ENCODE results near the gene CHST8.
A peak's percentile ranks its signal among the peaks of the same experiment; 100 is the strongest.

CHST8 gene

GRCh38 chr19:33795370-33796163 is 173.8 kb downstream of the CHST8 start:
- H3K36me3 ChIP-seq (ENCODE audit: insufficient read depth, low read length), result peaks cover 1% of the 10 kb centered on the region
- peak overlapping the region; percentile 43 to 55 for H3K4me3 ChIP-seq (ENCODE audit: low read depth in 1 of 2, low read length in 2 of 2)
- H3K27me3 ChIP-seq (ENCODE audit: control insufficient read depth in 1 of 2, insufficient read depth in 2 of 2, low read length in 2 of 2), result no peaks in the 10 kb centered on the region
- H3K9ac ChIP-seq (ENCODE audit: low read length), result peak overlapping the region; percentile 33
- H3K27ac ChIP-seq (ENCODE audit: low read depth, low read length), result peak overlapping the region; percentile 82
- peaks cover 19% of the 10 kb centered on the region for H3K4me1 ChIP-seq (ENCODE audit: insufficient read depth, low read length)
- H3K9me3 ChIP-seq (ENCODE audit: low read length), result no peaks in the 10 kb centered on the region

DNA sequence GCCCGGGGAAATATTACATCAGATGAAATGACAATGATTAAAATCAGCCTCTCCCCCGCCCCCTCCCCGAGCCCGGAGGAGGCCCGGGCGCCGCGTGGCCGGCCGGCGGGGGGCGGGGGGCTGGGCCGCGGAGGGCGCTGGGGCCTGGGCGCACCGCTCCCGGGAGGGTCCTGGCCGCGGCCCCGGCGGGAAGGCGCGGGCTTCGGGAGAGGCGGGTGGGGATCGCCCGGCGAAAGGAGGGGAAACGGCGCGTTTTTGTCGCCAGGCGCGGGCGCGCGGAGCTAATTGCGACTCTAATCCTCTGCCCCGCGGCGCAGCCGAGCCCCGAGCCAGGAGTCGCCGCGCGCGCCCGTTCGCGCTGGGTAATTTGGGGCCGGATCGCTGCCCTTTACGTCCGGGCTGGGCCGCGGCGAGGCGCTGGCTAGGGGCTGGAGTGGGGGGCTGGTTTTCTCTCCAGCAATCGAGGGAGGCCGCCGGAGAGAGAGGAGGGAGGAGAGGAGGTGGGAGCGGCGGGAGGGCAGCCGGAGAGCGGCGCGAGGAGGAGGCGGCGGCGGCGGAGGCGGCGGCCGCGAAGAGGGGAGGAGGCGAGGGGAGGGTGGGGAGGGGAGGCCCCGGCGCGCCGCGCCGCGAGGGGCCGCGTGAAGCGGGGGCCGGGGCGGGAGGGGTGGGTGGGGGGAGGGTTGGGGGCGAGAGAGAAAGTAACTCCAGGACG is 174.6 kb downstream of the CHST8 start, which contains the start of gene KCTD15:
TSS of gene KCTD15 (plus strand) at position 707 of the 712 bp plus-strand sequence. CDS start 3,585 bp downstream, outside the sequence.
- no peak within 1 kb of the TSS for H3K9ac ChIP-seq (ENCODE audit: low read length)
- no peaks in the 10 kb centered on the region for H3K9me3 ChIP-seq (ENCODE audit: low read length)
- H3K4me3 ChIP-seq (ENCODE audit: low read depth in 1 of 2, low read length in 2 of 2), result peak within 1 kb of the TSS; percentile 55 to 68
- H3K36me3 ChIP-seq (ENCODE audit: insufficient read depth, low read length), result peaks cover 9% of the 10 kb centered on the region
- H3K4me1 ChIP-seq (ENCODE audit: insufficient read depth, low read length), result peaks cover 19% of the 10 kb centered on the region
- H3K27me3 ChIP-seq (ENCODE audit: control insufficient read depth in 1 of 2, insufficient read depth in 2 of 2, low read length in 2 of 2), result no peaks in the 10 kb centered on the region
- H3K27ac ChIP-seq (ENCODE audit: low read depth, low read length), result peak within 1 kb of the TSS; percentile 82

DNA sequence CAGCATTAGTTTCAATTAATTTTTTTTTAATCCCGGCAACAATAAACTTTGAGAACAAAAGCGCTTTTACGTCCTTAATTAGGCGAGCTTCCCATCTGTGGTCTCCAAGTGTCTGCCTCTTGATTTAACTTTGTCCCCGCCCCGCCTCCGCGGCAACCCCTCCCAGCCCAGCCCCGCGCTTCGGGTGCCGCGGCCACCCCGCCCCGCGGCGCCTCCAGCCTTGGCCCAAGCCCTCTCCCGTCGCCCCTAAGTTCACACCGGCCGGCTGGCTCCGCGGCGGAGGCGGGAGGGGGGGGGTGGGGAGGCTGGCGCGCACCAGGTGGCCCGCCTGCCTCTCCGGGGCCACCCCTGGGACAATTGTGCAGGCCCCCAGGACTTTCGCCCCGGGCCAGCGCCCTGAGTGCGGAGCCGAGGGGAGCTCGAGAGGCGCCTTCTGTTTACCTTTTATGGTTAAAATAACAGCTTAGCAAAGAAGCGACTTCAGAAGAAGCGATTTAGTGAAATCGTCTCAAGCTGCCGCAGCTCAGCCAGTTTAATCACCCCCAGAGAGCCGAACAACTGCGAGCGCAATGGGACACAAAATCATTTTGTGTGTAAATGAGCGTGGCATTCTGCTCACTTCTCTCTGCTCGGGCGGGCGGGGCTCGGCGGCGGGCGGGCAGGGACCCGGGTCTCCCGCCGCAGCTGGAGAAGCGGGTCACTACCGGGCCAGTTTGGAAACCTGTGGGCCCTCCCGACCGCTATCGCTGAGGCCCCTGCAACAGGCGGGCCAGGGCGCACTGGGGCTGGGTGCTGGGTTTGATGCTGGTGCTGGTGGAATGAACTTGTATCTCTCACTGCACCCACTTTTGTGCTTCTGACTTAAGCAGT is 176.3 kb downstream of the CHST8 start:
- peaks cover 23% of the 10 kb centered on the region for H3K36me3 ChIP-seq (ENCODE audit: insufficient read depth, low read length)
- H3K27me3 ChIP-seq (ENCODE audit: control insufficient read depth in 1 of 2, insufficient read depth in 2 of 2, low read length in 2 of 2), result no peaks in the 10 kb centered on the region
- H3K4me3 ChIP-seq (ENCODE audit: low read depth in 1 of 2, low read length in 2 of 2), result peak overlapping the region; percentile 38 to 68
- peaks cover 23% of the 10 kb centered on the region for H3K4me1 ChIP-seq (ENCODE audit: insufficient read depth, low read length)
- H3K9ac ChIP-seq (ENCODE audit: low read length), result peak overlapping the region; percentile 37
- H3K27ac ChIP-seq (ENCODE audit: low read depth, low read length), result peak overlapping the region; percentile 82
- H3K9me3 ChIP-seq (ENCODE audit: low read length), result no peaks in the 10 kb centered on the region

- Histone ChIP-seq H3K27me3 (ENCODE audit: control insufficient read depth in 1 of 2, insufficient read depth in 2 of 2, low read length in 2 of 2) (no peaks in the 10 kb centered on the region), H3K4me3 (ENCODE audit: low read depth in 1 of 2, low read length in 2 of 2) (peak overlapping the region; percentile 29 to 68), H3K9ac (ENCODE audit: low read length) (peak overlapping the region; percentile 37), H3K36me3 (ENCODE audit: insufficient read depth, low read length) (peaks cover 29% of the 10 kb centered on the region), H3K4me1 (ENCODE audit: insufficient read depth, low read length) (peaks cover 24% of the 10 kb centered on the region), H3K9me3 (ENCODE audit: low read length) (no peaks in the 10 kb centered on the region), H3K27ac (ENCODE audit: low read depth, low read length) (peak overlapping the region; percentile 70)
Observed at GRCh38 chr19:33798681-33799111, 176.9 kb downstream of the CHST8 start.

DNA sequence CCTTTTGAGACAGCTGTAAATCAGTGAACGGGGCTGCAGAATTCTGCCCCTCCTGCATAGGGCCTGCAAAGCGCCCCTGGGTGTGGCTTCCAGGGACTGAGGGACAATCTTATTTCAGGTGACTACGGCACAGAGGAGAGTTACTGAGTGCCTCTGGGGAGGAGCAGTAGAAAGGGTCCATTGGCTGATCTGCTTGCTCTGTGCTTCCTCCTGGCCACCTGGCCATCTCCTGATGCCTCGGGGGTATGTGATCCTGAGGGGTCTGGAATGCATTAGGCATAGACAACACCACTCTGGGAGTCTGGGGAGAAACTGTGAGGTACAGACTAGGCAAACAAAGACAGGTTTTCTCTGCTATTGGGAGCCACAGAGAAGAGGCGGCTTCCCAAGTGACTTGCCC is 177.7 kb downstream of the CHST8 start:
- Histone ChIP-seq H3K9ac (ENCODE audit: low read length) (peak overlapping the region; percentile 29), H3K27me3 (ENCODE audit: control insufficient read depth in 1 of 2, insufficient read depth in 2 of 2, low read length in 2 of 2) (no peaks in the 10 kb centered on the region), H3K4me1 (ENCODE audit: insufficient read depth, low read length) (peaks cover 29% of the 10 kb centered on the region), H3K9me3 (ENCODE audit: low read length) (no peaks in the 10 kb centered on the region), H3K36me3 (ENCODE audit: insufficient read depth, low read length) (peaks cover 33% of the 10 kb centered on the region), H3K27ac (ENCODE audit: low read depth, low read length) (peak overlapping the region; percentile 24), H3K4me3 (ENCODE audit: low read depth in 1 of 2, low read length in 2 of 2) (peak overlapping the region; percentile 17 to 68)

DNA sequence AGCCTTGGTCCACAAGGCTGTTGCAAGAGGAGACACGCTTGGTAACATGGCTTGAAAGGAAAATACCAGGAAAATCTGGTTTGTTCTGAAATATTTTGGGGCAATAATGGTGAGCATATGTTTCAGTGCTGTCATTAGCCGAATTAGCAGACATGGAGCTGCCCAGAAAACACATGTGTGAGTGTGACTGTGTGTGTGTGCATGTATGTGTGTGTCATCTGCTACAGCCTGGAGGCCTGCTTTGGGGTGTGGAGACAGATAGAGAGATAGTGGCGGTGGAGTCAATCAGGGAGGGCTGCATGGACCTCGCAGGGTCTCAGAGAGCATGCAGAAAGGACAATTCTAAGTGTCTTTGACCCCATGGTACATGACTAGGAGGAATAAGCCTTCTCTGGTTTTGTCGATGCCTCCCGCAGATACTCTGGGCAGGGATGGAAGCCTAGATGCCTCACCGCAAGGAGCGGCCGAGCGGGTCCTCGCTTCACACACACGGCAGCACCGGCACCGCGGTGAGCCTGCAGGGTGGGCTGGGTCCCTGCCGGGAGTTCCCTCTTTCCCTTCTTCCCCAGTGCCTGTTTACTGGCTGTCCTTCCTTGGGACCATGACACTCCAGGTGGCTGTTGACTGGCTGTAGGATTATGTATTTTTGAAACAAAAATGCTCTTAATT is 178.4 kb downstream of the CHST8 start:
- H3K27me3 ChIP-seq (ENCODE audit: control insufficient read depth in 1 of 2, insufficient read depth in 2 of 2, low read length in 2 of 2), result no peaks in the 10 kb centered on the region
- peak overlapping the region; percentile 24 for H3K27ac ChIP-seq (ENCODE audit: low read depth, low read length)
- peak overlapping the region in 1 of 2 donors; percentile 68 for H3K4me3 ChIP-seq (ENCODE audit: low read depth in 1 of 2, low read length in 2 of 2)
- H3K9me3 ChIP-seq (ENCODE audit: low read length), result no peaks in the 10 kb centered on the region
- H3K4me1 ChIP-seq (ENCODE audit: insufficient read depth, low read length), result peaks cover 31% of the 10 kb centered on the region
- H3K36me3 ChIP-seq (ENCODE audit: insufficient read depth, low read length), result peaks cover 38% of the 10 kb centered on the region
- H3K9ac ChIP-seq (ENCODE audit: low read length), result peak overlapping the region; percentile 29

DNA sequence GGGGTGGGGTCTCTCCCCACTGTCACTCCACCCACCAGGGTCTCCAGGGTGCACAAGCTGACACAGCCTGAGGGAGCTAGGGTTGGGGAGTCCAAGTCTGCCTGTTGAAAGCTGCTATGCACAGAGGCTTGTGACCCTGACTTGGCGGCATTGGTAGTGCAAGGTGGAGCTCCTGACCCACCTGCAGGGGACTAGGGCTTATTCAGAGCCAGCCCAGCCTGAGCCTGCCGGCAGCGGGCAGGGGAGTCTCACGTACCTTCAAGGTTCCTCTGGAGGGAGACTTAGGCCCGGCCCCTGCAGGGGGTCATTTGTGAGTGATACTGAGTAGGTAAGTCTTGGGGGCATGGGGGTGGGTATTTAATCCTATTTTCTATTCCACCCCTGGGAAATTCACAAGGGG is 179.7 kb downstream of the CHST8 start:
- Histone ChIP-seq H3K27ac (ENCODE audit: low read depth, low read length) (no peak overlapping the region), H3K36me3 (ENCODE audit: insufficient read depth, low read length) (peaks cover 38% of the 10 kb centered on the region), H3K27me3 (ENCODE audit: control insufficient read depth in 1 of 2, insufficient read depth in 2 of 2, low read length in 2 of 2) (no peaks in the 10 kb centered on the region), H3K9me3 (ENCODE audit: low read length) (no peaks in the 10 kb centered on the region), H3K4me3 (ENCODE audit: low read depth in 1 of 2, low read length in 2 of 2) (no peak overlapping the region), H3K4me1 (ENCODE audit: insufficient read depth, low read length) (peaks cover 35% of the 10 kb centered on the region), H3K9ac (ENCODE audit: low read length) (no peak overlapping the region)

- Histone ChIP-seq H3K9me3 (ENCODE audit: low read length) (no peaks in the 10 kb centered on the region), H3K9ac (ENCODE audit: low read length) (no peak overlapping the region), H3K27me3 (ENCODE audit: control insufficient read depth in 1 of 2, insufficient read depth in 2 of 2, low read length in 2 of 2) (no peaks in the 10 kb centered on the region), H3K4me1 (ENCODE audit: insufficient read depth, low read length) (peaks cover 35% of the 10 kb centered on the region), H3K27ac (ENCODE audit: low read depth, low read length) (no peak overlapping the region), H3K36me3 (ENCODE audit: insufficient read depth, low read length) (peaks cover 44% of the 10 kb centered on the region), H3K4me3 (ENCODE audit: low read depth in 1 of 2, low read length in 2 of 2) (no peak overlapping the region)
Observed at GRCh38 chr19:33802001-33802400, 180.2 kb downstream of the CHST8 start.

DNA sequence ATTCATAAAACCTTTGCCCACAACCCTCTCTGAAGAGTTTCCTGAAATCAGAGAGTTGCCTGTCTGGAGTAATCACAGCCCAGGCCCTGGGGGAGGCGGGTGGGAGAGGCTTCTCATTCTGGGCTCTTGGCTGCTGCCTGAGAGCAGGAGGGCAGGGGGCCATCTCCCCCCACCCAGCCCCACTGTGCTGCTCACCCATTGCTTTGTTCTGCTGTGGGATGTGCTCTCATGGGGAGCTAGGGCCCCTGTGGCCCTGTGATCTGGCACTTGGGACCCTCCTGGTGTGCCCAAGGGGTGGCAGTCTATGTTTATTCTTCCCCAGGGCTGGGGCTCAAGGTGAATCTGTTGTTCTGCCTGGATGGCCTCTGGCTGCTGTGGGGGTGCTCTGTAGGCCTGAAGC is 181.0 kb downstream of the CHST8 start:
- H3K4me3 ChIP-seq (ENCODE audit: low read depth in 1 of 2, low read length in 2 of 2), result no peak overlapping the region
- no peaks in the 10 kb centered on the region for H3K9me3 ChIP-seq (ENCODE audit: low read length)
- no peak overlapping the region for H3K9ac ChIP-seq (ENCODE audit: low read length)
- no peaks in the 10 kb centered on the region for H3K27me3 ChIP-seq (ENCODE audit: control insufficient read depth in 1 of 2, insufficient read depth in 2 of 2, low read length in 2 of 2)
- peaks cover 35% of the 10 kb centered on the region for H3K4me1 ChIP-seq (ENCODE audit: insufficient read depth, low read length)
- H3K36me3 ChIP-seq (ENCODE audit: insufficient read depth, low read length), result peaks cover 50% of the 10 kb centered on the region
- H3K27ac ChIP-seq (ENCODE audit: low read depth, low read length), result no peak overlapping the region

GRCh38 chr19:33803383-33803782 is 181.6 kb downstream of the CHST8 start:
- no peak overlapping the region for H3K9ac ChIP-seq (ENCODE audit: low read length)
- H3K9me3 ChIP-seq (ENCODE audit: low read length), result no peaks in the 10 kb centered on the region
- peaks cover 35% of the 10 kb centered on the region for H3K4me1 ChIP-seq (ENCODE audit: insufficient read depth, low read length)
- H3K4me3 ChIP-seq (ENCODE audit: low read depth in 1 of 2, low read length in 2 of 2), result no peak overlapping the region
- peaks cover 56% of the 10 kb centered on the region for H3K36me3 ChIP-seq (ENCODE audit: insufficient read depth, low read length)
- H3K27ac ChIP-seq (ENCODE audit: low read depth, low read length), result no peak overlapping the region
- H3K27me3 ChIP-seq (ENCODE audit: control insufficient read depth in 1 of 2, insufficient read depth in 2 of 2, low read length in 2 of 2), result no peaks in the 10 kb centered on the region
